Bronchial epithelial cell (primary cell): ENCODE results near the gene LTBP1. TPM values are rescaled to one million over a fixed set of nuclear protein-coding genes. Genes with fewer than 3 reads are reported as not detected.

ENCODE experiments used
- DNase-seq: peaks from one replicate; pipeline ENCODE4 v3.0.0-alpha.2; 2010; ENCODE audit warnings: low read depth
- FAIRE-seq: peaks from 2 replicates; lab custom pipeline; 2011; peaks lifted over from hg19 to GRCh38; lab: Jason Lieb, UNC
- H3K27me3 ChIP-seq: 2 replicates; pipeline ENCODE4 v1.5.1; 2011; ENCODE audit warnings: low read length; ENCODE audit not compliant: control insufficient read depth, insufficient read depth
- H3K36me3 ChIP-seq: 2 replicates; pipeline ENCODE4 v1.5.1; 2011; ENCODE audit warnings: low read length; ENCODE audit not compliant: control insufficient read depth, insufficient read depth
- H3K4me3 ChIP-seq: 2 replicates; pipeline ENCODE4 v1.5.1; 2011; ENCODE audit warnings: mild to moderate bottlenecking, low read depth, low read length, control low read depth
- CTCF ChIP-seq: IDR thresholded peaks from 2 replicates; pipeline ENCODE4 v1.5.1; 2011; ENCODE audit warnings: mild to moderate bottlenecking, moderate library complexity, low read length, control low read depth, inconsistent platforms; ENCODE audit not compliant: insufficient read depth, severe bottlenecking
- total RNA-seq: library from RNA; depleted of rRNA; stranded (reverse); fragments of >200 nt; gene quantifications from 2 replicates; pipeline ENCODE4 v1.2.1, GENCODE V29; 2014

The LTBP1 gene
- total RNA-seq, 1 donor from 2014 or later, result 6.6 TPM

GRCh38 chr2:33351781-33352180 is 405.0 kb downstream of the LTBP1 start:
- Histone ChIP-seq H3K27me3 (no peaks in the 10 kb centered on the region), H3K4me3 (no peak overlapping the region), H3K36me3 (no peaks in the 10 kb centered on the region)
- no peak for FAIRE-seq
- no peak for TF ChIP-seq CTCF
- DNase-seq, result no peak

DNA sequence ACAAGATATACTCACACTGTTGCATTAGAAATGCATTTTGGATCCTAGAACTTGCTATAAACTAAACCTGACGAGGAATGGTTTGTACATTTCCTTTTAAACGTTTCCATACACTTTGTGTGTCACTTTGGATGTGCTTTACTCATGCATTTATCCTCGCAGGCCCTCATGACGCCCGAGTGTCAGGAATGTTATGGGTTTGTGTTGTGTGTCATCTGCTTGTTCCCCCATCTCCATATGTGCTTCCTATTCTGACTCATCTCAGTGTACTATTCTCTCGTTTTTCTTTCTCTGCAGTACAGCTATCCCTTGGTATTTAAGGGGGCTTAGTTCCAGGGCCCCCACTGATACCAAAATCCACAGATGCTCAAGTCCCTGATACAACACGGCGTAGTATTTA is 408.2 kb downstream of the LTBP1 start:
- FAIRE-seq (no peak), DNase-seq (no peak)
- TF ChIP-seq CTCF, result no peak
- H3K36me3 ChIP-seq, result no peaks in the 10 kb centered on the region
- no peaks in the 10 kb centered on the region for H3K27me3 ChIP-seq
- no peak overlapping the region for H3K4me3 ChIP-seq

DNA sequence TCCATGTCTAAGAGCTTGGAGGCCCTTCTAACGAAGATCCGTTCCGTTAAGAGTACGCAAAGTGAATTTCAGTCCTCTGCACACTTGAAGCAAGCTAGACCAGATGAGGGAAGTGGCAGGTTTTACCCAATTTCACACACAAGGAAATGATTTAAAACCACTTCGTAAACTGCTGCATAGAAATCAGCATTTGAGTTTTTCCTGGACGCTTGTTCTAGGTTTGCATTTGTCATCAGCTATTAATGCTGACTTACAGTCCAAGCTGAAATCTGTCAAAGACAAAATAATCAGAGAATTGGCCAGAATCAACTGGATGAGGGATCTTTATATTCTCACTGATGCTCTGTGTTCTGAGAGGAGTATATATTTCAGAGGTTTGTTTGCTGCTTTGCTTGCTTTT is 412.1 kb downstream of the LTBP1 start:
- H3K4me3 ChIP-seq, result no peak overlapping the region
- FAIRE-seq (no peak), DNase-seq (no peak)
- no peaks in the 10 kb centered on the region for H3K27me3 ChIP-seq
- H3K36me3 ChIP-seq, result no peaks in the 10 kb centered on the region
- no peak for TF ChIP-seq CTCF

- FAIRE-seq, result no peak
- peaks cover 4% of the 10 kb centered on the region for H3K36me3 ChIP-seq
- DNase-seq, result peak; percentile 72
These were observed 416.9 kb downstream of the LTBP1 start for GRCh38 chr2:33363325-33364298.

GRCh38 chr2:33365264-33365970 is 418.7 kb downstream of the LTBP1 start:
- Histone ChIP-seq H3K36me3 (peaks cover 4% of the 10 kb centered on the region), H3K4me3 (no peak overlapping the region), H3K27me3 (no peaks in the 10 kb centered on the region)
- no peak for DNase-seq
- FAIRE-seq, result no peak
- TF ChIP-seq CTCF, result no peak

More at GRCh38 chr2:33363325-33364298, 416.9 kb downstream of the LTBP1 start:
- H3K4me3 ChIP-seq, result no peak overlapping the region
- TF ChIP-seq CTCF, result no peak
- no peaks in the 10 kb centered on the region for H3K27me3 ChIP-seq
